GM23338 (cell line): Measurements from ENCODE around the gene GK. TPM values are rescaled to one million over a fixed set of nuclear protein-coding genes. Genes with fewer than 3 reads are reported as not detected.

Experiments used
- ATAC-seq: fragments of 200-7000 bp; cut with Tn5 transposase; 3 replicates; pipeline ENCODE4 v1.9.1; 2020
- DNase-seq: peaks from one replicate; pipeline ENCODE4 v3.0.0-alpha.2; 2015; ENCODE audit warnings: low spot score
- H2AFZ ChIP-seq: fragments of 200-600 bp; sonication (generic); 2 replicates; pipeline ENCODE4 v1.8.0; 2016; ENCODE audit warnings: antibody characterized with exemption, mild to moderate bottlenecking, moderate library complexity
- H3F3A ChIP-seq: fragments of 200-600 bp; sonication (generic); replicated peaks from 2 replicates; pipeline ENCODE4 v1.8.0; 2017; ENCODE audit warnings: antibody characterized with exemption, mixed run types, low read depth
- H3K27ac ChIP-seq: fragments of 200-600 bp; sonication (generic); 2 replicates; pipeline ENCODE4 v1.6.1; 2016; ENCODE audit warnings: low read depth
- H3K27me3 ChIP-seq: fragments of 200-600 bp; sonication (generic); 2 replicates; pipeline ENCODE4 v1.8.0; 2016; ENCODE audit warnings: mild to moderate bottlenecking, mixed run types, moderate library complexity; ENCODE audit not compliant: insufficient read depth
- H3K36me3 ChIP-seq: fragments of 200-600 bp; sonication (generic); 2 replicates; pipeline ENCODE4 v1.8.0; 2016; ENCODE audit warnings: mild to moderate bottlenecking; ENCODE audit not compliant: insufficient read depth
- H3K4me1 ChIP-seq: fragments of 200-600 bp; sonication (generic); 2 replicates; pipeline ENCODE4 v1.8.0; 2016; ENCODE audit warnings: mild to moderate bottlenecking, moderate library complexity; ENCODE audit not compliant: insufficient read depth
- H3K4me2 ChIP-seq: fragments of 200-600 bp; sonication (generic); 2 replicates; pipeline ENCODE4 v1.7.1; 2017; ENCODE audit warnings: mixed run types
- H3K4me3 ChIP-seq: fragments of 200-600 bp; sonication (generic); 2 replicates; pipeline ENCODE4 v1.6.1; 2016; ENCODE audit warnings: mixed run types
- H3K79me2 ChIP-seq: fragments of 200-600 bp; sonication (generic); replicated peaks from 2 replicates; pipeline ENCODE4 v1.8.0; 2017; ENCODE audit warnings: mild to moderate bottlenecking; ENCODE audit not compliant: insufficient read depth
- H3K9me2 ChIP-seq: fragments of 200-600 bp; sonication (generic); 2 replicates; pipeline ENCODE4 v1.8.0; 2017; ENCODE audit not compliant: insufficient read depth
- H4K20me1 ChIP-seq: fragments of 200-600 bp; sonication (generic); replicated peaks from 2 replicates; pipeline ENCODE4 v1.8.0; 2017; ENCODE audit warnings: mild to moderate bottlenecking; ENCODE audit not compliant: insufficient read depth
- H3K27ac Mint-ChIP-seq: 2 replicates; pipeline ENCODE4 v1.8.0; 2020; ENCODE audit warnings: inconsistent platforms, mild to moderate bottlenecking, moderate library complexity, mixed read lengths
- H3K27me3 Mint-ChIP-seq: 3 replicates; pipeline ENCODE4 v1.8.0; 2022; ENCODE audit warnings: low read depth, mild to moderate bottlenecking, moderate library complexity, mixed read lengths, inconsistent platforms; ENCODE audit not compliant: insufficient read depth, poor library complexity
- H3K36me3 Mint-ChIP-seq: 3 replicates; pipeline ENCODE4 v1.8.0; 2021; ENCODE audit warnings: low read depth, mild to moderate bottlenecking, inconsistent platforms, moderate library complexity, mixed read lengths
- H3K4me1 Mint-ChIP-seq: 3 replicates; pipeline ENCODE4 v1.8.0; 2020; ENCODE audit warnings: mild to moderate bottlenecking, inconsistent platforms, mixed read lengths
- H3K4me3 Mint-ChIP-seq: 3 replicates; pipeline ENCODE4 v1.8.0; 2021; ENCODE audit warnings: moderate library complexity, mild to moderate bottlenecking, inconsistent platforms, mixed read lengths
- H3K9me3 Mint-ChIP-seq: 3 replicates; pipeline ENCODE4 v1.8.0; 2020; ENCODE audit warnings: moderate library complexity, mild to moderate bottlenecking, inconsistent platforms, mixed read lengths
- EZH2 ChIP-seq: fragments of 200-600 bp; sonication (generic); IDR thresholded peaks from one replicate; pipeline ENCODE4 v1.8.0; 2017; ENCODE audit warnings: antibody characterized with exemption, mild to moderate bottlenecking, low read depth; ENCODE audit not compliant: unreplicated experiment
- polyA plus RNA-seq: library from polyadenylated mRNA; unstranded; fragments of >200 nt; fragmentation: Nextera tagmentation; extraction: Ambion mirVana; gene quantifications from 2 replicates; pipeline ENCODE4 v1.2.1, GENCODE V29; 2016
- total RNA-seq: library from RNA; depleted of rRNA; stranded (reverse); fragments of >200 nt; shearing (Covaris generic); gene quantifications from 2 replicates; pipeline ENCODE4 v1.2.3, GENCODE V29; 2014
- TF ChIP-seq, protein P1 (sequence below): fragments of 250-450 bp; sonication (Bioruptor Pico); IDR thresholded peaks from 2 replicates; pipeline ENCODE4 v1.5.0; 2020; ENCODE audit warnings: mild to moderate bottlenecking, moderate library complexity
- TF ChIP-seq, protein P2 (sequence below): IDR thresholded peaks from 2 replicates; pipeline ENCODE4 v1.6.1; 2016; ENCODE audit warnings: antibody characterized with exemption
- TF ChIP-seq, protein P3 (sequence below): IDR thresholded peaks from one replicate; pipeline ENCODE4 v1.6.1; 2018; ENCODE audit warnings: antibody characterized with exemption; ENCODE audit not compliant: unreplicated experiment

The GK gene
- total and polyA plus RNA-seq, 2 experiments from 2014 or later, result 8.4 to 10.8 TPM

DNA sequence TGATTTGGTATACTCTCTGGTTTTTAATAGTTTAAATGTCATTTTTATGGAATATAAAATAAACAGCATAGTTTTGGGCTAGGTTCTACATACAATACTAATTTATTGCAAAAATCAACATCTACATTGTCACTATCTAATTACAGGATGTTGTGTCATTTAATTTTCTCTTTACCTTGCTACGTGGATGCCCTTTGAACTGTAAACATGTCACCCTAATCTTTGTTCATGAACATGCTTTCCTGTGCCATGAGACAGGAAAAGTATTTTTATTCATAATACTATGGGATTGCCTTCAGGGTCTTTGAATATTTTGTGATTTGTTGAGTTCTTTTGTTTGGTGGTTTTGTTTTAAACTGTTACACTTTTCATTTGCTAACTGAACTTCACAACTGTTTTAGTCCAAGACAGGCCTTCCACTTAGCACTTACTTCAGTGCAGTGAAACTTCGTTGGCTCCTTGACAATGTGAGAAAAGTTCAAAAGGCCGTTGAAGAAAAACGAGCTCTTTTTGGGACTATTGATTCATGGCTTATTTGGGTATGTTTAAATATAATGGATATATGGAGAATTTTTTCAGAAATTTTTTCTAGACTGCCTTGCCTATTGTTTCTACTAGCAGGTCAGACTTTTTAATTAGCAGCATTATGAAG, 40.9 kb downstream of the GK start (continued):
- TF ChIP-seq, protein P1, sequence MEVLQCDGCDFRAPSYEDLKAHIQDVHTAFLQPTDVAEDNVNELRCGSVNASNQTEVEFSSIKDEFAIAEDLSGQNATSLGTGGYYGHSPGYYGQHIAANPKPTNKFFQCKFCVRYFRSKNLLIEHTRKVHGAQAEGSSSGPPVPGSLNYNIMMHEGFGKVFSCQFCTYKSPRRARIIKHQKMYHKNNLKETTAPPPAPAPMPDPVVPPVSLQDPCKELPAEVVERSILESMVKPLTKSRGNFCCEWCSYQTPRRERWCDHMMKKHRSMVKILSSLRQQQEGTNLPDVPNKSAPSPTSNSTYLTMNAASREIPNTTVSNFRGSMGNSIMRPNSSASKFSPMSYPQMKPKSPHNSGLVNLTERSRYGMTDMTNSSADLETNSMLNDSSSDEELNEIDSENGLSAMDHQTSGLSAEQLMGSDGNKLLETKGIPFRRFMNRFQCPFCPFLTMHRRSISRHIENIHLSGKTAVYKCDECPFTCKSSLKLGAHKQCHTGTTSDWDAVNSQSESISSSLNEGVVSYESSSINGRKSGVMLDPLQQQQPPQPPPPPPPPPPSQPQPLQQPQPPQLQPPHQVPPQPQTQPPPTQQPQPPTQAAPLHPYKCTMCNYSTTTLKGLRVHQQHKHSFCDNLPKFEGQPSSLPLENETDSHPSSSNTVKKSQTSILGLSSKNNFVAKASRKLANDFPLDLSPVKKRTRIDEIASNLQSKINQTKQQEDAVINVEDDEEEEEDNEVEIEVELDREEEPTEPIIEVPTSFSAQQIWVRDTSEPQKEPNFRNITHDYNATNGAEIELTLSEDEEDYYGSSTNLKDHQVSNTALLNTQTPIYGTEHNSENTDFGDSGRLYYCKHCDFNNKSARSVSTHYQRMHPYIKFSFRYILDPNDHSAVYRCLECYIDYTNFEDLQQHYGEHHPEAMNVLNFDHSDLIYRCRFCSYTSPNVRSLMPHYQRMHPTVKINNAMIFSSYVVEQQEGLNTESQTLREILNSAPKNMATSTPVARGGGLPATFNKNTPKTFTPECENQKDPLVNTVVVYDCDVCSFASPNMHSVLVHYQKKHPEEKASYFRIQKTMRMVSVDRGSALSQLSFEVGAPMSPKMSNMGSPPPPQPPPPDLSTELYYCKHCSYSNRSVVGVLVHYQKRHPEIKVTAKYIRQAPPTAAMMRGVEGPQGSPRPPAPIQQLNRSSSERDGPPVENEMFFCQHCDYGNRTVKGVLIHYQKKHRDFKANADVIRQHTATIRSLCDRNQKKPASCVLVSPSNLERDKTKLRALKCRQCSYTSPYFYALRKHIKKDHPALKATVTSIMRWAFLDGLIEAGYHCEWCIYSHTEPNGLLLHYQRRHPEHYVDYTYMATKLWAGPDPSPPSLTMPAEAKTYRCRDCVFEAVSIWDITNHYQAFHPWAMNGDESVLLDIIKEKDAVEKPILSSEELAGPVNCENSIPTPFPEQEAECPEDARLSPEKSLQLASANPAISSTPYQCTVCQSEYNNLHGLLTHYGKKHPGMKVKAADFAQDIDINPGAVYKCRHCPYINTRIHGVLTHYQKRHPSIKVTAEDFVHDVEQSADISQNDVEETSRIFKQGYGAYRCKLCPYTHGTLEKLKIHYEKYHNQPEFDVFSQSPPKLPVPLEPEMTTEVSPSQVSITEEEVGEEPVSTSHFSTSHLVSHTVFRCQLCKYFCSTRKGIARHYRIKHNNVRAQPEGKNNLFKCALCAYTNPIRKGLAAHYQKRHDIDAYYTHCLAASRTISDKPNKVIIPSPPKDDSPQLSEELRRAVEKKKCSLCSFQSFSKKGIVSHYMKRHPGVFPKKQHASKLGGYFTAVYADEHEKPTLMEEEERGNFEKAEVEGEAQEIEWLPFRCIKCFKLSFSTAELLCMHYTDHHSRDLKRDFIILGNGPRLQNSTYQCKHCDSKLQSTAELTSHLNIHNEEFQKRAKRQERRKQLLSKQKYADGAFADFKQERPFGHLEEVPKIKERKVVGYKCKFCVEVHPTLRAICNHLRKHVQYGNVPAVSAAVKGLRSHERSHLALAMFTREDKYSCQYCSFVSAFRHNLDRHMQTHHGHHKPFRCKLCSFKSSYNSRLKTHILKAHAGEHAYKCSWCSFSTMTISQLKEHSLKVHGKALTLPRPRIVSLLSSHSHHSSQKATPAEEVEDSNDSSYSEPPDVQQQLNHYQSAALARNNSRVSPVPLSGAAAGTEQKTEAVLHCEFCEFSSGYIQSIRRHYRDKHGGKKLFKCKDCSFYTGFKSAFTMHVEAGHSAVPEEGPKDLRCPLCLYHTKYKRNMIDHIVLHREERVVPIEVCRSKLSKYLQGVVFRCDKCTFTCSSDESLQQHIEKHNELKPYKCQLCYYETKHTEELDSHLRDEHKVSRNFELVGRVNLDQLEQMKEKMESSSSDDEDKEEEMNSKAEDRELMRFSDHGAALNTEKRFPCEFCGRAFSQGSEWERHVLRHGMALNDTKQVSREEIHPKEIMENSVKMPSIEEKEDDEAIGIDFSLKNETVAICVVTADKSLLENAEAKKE (CRISPR knock-in tag), result no peak

DNA sequence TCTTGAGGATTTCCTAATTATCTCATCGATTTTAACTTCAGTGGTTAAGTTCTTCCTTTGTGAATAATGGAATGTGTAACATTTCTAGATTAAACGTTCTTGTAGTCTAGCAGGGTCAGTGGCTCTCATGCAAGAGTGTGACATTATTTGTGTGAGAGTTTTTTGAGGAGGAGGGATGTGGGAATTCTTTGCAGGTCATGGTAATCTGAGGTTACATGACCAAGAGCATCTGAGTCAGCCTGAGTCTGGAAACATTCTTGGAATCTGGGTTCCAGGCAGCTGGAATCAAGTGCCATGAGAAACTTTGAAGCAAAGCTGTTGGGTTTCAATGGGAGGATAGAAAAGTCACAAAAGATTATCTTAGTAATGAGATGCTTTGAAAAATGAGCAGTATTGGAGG, 49.5 kb downstream of the GK start:
- H3K4me1 ChIP-seq, result no peaks in the 10 kb centered on the region
- no peak overlapping the region for H2AFZ ChIP-seq
- H4K20me1 ChIP-seq, result no peaks in the 10 kb centered on the region
- no peak overlapping the region for H3K27ac Mint-ChIP-seq
- H3F3A ChIP-seq, result no peaks in the 10 kb centered on the region
- no peaks in the 10 kb centered on the region for H3K79me2 ChIP-seq
- H3K4me2 ChIP-seq, result no peak overlapping the region
- H3K27ac ChIP-seq, result no peak overlapping the region
- no peaks in the 10 kb centered on the region for H3K27me3 ChIP-seq
- H3K36me3 Mint-ChIP-seq, result no peaks in the 10 kb centered on the region
- H3K4me1 Mint-ChIP-seq, result no peaks in the 10 kb centered on the region
- no peak overlapping the region for H3K4me3 Mint-ChIP-seq
- no peaks in the 10 kb centered on the region for H3K9me3 Mint-ChIP-seq
- no peak for ATAC-seq
- DNase-seq, result no peak
- no peaks in the 10 kb centered on the region for H3K9me2 ChIP-seq
- no peaks in the 10 kb centered on the region for H3K27me3 Mint-ChIP-seq
- H3K36me3 ChIP-seq, result no peaks in the 10 kb centered on the region
- no peak overlapping the region for H3K4me3 ChIP-seq
- TF ChIP-seq, protein P2, sequence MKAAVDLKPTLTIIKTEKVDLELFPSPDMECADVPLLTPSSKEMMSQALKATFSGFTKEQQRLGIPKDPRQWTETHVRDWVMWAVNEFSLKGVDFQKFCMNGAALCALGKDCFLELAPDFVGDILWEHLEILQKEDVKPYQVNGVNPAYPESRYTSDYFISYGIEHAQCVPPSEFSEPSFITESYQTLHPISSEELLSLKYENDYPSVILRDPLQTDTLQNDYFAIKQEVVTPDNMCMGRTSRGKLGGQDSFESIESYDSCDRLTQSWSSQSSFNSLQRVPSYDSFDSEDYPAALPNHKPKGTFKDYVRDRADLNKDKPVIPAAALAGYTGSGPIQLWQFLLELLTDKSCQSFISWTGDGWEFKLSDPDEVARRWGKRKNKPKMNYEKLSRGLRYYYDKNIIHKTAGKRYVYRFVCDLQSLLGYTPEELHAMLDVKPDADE, result no peak
- TF ChIP-seq, protein P3, sequence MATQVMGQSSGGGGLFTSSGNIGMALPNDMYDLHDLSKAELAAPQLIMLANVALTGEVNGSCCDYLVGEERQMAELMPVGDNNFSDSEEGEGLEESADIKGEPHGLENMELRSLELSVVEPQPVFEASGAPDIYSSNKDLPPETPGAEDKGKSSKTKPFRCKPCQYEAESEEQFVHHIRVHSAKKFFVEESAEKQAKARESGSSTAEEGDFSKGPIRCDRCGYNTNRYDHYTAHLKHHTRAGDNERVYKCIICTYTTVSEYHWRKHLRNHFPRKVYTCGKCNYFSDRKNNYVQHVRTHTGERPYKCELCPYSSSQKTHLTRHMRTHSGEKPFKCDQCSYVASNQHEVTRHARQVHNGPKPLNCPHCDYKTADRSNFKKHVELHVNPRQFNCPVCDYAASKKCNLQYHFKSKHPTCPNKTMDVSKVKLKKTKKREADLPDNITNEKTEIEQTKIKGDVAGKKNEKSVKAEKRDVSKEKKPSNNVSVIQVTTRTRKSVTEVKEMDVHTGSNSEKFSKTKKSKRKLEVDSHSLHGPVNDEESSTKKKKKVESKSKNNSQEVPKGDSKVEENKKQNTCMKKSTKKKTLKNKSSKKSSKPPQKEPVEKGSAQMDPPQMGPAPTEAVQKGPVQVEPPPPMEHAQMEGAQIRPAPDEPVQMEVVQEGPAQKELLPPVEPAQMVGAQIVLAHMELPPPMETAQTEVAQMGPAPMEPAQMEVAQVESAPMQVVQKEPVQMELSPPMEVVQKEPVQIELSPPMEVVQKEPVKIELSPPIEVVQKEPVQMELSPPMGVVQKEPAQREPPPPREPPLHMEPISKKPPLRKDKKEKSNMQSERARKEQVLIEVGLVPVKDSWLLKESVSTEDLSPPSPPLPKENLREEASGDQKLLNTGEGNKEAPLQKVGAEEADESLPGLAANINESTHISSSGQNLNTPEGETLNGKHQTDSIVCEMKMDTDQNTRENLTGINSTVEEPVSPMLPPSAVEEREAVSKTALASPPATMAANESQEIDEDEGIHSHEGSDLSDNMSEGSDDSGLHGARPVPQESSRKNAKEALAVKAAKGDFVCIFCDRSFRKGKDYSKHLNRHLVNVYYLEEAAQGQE, result no peak
- no peak for TF ChIP-seq EZH2
